ENCODE data around the gene PPP1R27. TPM values are rescaled to one million over a fixed set of nuclear protein-coding genes. Genes with fewer than 3 reads are reported as not detected.

PPP1R27 gene
- total RNA-seq, 1 donor from 2014 or later: not detected

DNA sequence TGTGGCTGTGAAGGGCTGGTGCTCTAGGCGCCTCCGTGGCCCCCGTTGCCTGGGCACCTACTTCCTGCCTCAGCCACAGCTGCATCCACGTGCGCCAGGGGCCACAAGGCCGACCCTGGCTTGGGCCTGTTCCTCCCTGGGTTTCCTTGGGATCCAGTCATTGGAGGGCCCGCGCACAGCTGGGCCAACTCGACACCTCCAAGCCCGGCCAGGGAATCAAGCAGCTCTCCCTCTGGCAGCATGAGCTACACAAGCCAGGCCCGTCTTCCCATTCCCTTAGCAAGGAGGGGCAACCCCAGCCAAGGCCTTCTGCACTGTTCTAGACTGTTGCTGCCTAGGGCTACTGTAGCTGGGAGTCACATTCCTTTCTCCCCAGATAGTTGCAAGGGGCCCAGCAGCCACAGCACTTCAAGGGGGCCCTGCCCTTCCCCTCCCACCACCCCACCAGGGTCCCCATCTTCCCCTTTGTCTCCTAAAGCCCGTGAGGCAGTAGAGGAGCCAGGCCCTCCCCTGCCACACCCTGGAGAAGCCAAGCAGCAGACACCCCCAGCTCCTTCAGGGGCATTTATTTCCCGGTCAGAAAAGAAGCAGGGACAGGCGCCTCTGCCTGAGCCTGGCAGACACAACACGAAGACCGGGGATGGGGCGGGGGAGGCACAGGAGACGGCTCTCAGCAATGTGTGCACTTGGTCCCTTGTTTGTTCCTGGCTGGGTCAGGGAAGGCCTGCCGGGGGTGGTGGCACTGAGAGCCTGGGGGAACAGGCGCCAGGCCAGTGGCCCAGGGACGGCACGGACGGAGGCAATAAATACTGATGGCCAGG, 32.5 kb upstream of the PPP1R27 start:
- no peak for DNase-seq (ENCODE audit: low spot score)
- H3K27ac Mint-ChIP-seq: peak overlapping the region; percentile 63
- peaks cover 17% of the 10 kb centered on the region for H3K4me1 Mint-ChIP-seq (ENCODE audit: low read depth)
- intact Hi-C loops (cut with micrococcal nuclease): no loop called here
- peak overlapping the region; percentile 33 for H3K4me3 Mint-ChIP-seq (ENCODE audit: low read depth)
- H3K36me3 Mint-ChIP-seq (ENCODE audit: low read depth): peaks cover 63% of the 10 kb centered on the region
- no peaks in the 10 kb centered on the region for H3K9me3 Mint-ChIP-seq
- no peaks in the 10 kb centered on the region for H3K27me3 Mint-ChIP-seq (ENCODE audit: low read depth)

GRCh38 chr17:81866440-81867169, 31.8 kb upstream of the PPP1R27 start:
- Mint-ChIP-seq H3K27me3 (ENCODE audit: low read depth) (no peaks in the 10 kb centered on the region), H3K9me3 (no peaks in the 10 kb centered on the region), H3K4me3 (ENCODE audit: low read depth) (no peak overlapping the region), H3K4me1 (ENCODE audit: low read depth) (peaks cover 17% of the 10 kb centered on the region), H3K27ac (peak overlapping the region; percentile 63), H3K36me3 (ENCODE audit: low read depth) (peaks cover 67% of the 10 kb centered on the region)
- intact Hi-C loops (cut with micrococcal nuclease): no loop called here
- DNase-seq (ENCODE audit: low spot score): no peak

GRCh38 chr17:81865733-81866439, 31.0 kb upstream of the PPP1R27 start:
- H3K4me3 Mint-ChIP-seq (ENCODE audit: low read depth): no peak overlapping the region
- H3K4me1 Mint-ChIP-seq (ENCODE audit: low read depth): peaks cover 17% of the 10 kb centered on the region
- H3K9me3 Mint-ChIP-seq: no peaks in the 10 kb centered on the region
- intact Hi-C loops (cut with micrococcal nuclease): no loop called here
- H3K27me3 Mint-ChIP-seq (ENCODE audit: low read depth): no peaks in the 10 kb centered on the region
- no peak for DNase-seq (ENCODE audit: low spot score)
- peak overlapping the region; percentile 17 for H3K27ac Mint-ChIP-seq
- H3K36me3 Mint-ChIP-seq (ENCODE audit: low read depth): peaks cover 73% of the 10 kb centered on the region

GRCh38 chr17:81865358-81865732, 30.5 kb upstream of the PPP1R27 start:
- intact Hi-C loops (cut with micrococcal nuclease): no loop called here
- Mint-ChIP-seq H3K27me3 (ENCODE audit: low read depth) (no peaks in the 10 kb centered on the region), H3K4me3 (ENCODE audit: low read depth) (no peak overlapping the region), H3K36me3 (ENCODE audit: low read depth) (peaks cover 75% of the 10 kb centered on the region), H3K9me3 (no peaks in the 10 kb centered on the region), H3K4me1 (ENCODE audit: low read depth) (peaks cover 17% of the 10 kb centered on the region), H3K27ac (peak overlapping the region; percentile 17)
- no peak for DNase-seq (ENCODE audit: low spot score)

- Mint-ChIP-seq H3K36me3 (ENCODE audit: low read depth) (peaks cover 70% of the 10 kb centered on the region), H3K27me3 (ENCODE audit: low read depth) (no peaks in the 10 kb centered on the region), H3K27ac (no peak overlapping the region), H3K4me3 (ENCODE audit: low read depth) (no peak overlapping the region), H3K4me1 (ENCODE audit: low read depth) (peaks cover 19% of the 10 kb centered on the region), H3K9me3 (no peaks in the 10 kb centered on the region)
- intact Hi-C loops (cut with micrococcal nuclease): no loop called here
- no peak for DNase-seq (ENCODE audit: low spot score)
Observed at GRCh38 chr17:81863833-81864768, 29.3 kb upstream of the PPP1R27 start.

DNA sequence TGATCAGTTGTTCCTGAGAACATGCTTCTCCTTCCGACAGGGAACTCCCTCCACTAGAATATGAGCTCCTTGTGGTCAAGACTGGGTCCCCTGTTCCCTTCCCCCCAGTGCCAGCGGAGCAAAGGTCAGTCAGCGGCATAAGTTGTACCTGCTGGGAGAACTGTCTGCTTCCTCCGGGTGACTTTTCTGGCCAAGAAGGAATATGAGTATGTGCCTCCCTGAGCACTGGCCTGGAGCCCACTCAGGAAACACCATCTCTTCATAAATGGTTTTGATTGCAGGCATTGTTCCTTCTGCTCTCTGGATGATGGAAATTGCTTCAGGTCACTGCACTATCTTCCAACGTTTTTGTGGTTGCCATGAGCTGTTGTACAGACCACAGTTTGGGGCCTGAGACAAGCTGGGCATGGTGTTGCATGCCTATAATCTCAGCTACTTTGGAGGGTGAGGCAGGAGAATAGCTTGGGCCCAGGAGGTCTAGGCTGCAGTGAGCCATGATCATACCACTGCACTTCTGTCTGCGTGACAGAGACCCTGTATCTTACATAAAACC, 28.3 kb upstream of the PPP1R27 start:
- H3K27ac Mint-ChIP-seq: peak overlapping the region; percentile 90
- intact Hi-C loops (cut with micrococcal nuclease): no loop called here
- no peak for DNase-seq (ENCODE audit: low spot score)
- peak overlapping the region; percentile 88 for H3K4me3 Mint-ChIP-seq (ENCODE audit: low read depth)
- H3K27me3 Mint-ChIP-seq (ENCODE audit: low read depth): no peaks in the 10 kb centered on the region
- H3K4me1 Mint-ChIP-seq (ENCODE audit: low read depth): peaks cover 21% of the 10 kb centered on the region
- H3K36me3 Mint-ChIP-seq (ENCODE audit: low read depth): peaks cover 75% of the 10 kb centered on the region
- no peaks in the 10 kb centered on the region for H3K9me3 Mint-ChIP-seq

GRCh38 chr17:81860756-81861568, 26.1 kb upstream of the PPP1R27 start:
- peaks cover 72% of the 10 kb centered on the region for H3K36me3 Mint-ChIP-seq (ENCODE audit: low read depth)
- peaks cover 30% of the 10 kb centered on the region for H3K4me1 Mint-ChIP-seq (ENCODE audit: low read depth)
- H3K27me3 Mint-ChIP-seq (ENCODE audit: low read depth): no peaks in the 10 kb centered on the region
- peak overlapping the region; percentile 88 for H3K4me3 Mint-ChIP-seq (ENCODE audit: low read depth)
- intact Hi-C loops (cut with micrococcal nuclease): loop anchor here (1.0 to 2.0 kb wide), 4 partner anchors 9 to 162 kb away; partner anchors contain the start of genes CENPX, LRRC45 and MCRIP1
- peak; percentile 100 for DNase-seq (ENCODE audit: low spot score)
- H3K27ac Mint-ChIP-seq: peak overlapping the region; percentile 88
- no peaks in the 10 kb centered on the region for H3K9me3 Mint-ChIP-seq

- peaks cover 35% of the 10 kb centered on the region for H3K4me1 Mint-ChIP-seq (ENCODE audit: low read depth)
- peak within 1 kb of the TSS; percentile 88 for H3K27ac Mint-ChIP-seq
- peaks cover 75% of the 10 kb centered on the region for H3K36me3 Mint-ChIP-seq (ENCODE audit: low read depth)
- peak within 1 kb of the TSS; percentile 96 for H3K4me3 Mint-ChIP-seq (ENCODE audit: low read depth)
- intact Hi-C loops (cut with micrococcal nuclease): loop anchor here (1.0 to 2.0 kb wide), 3 partner anchors 27 to 163 kb away; partner anchors contain the start of genes CENPX, LRRC45 and MCRIP1
- DNase-seq (ENCODE audit: low spot score): no peak
- H3K9me3 Mint-ChIP-seq: no peaks in the 10 kb centered on the region
- H3K27me3 Mint-ChIP-seq (ENCODE audit: low read depth): no peaks in the 10 kb centered on the region
Observed at GRCh38 chr17:81859906-81860755, 25.3 kb upstream of the PPP1R27 start, which contains the start of gene P4HB. P4HB (minus strand) TSS chr17:81860535; CDS start chr17:81860471, 64 bp downstream.

DNA sequence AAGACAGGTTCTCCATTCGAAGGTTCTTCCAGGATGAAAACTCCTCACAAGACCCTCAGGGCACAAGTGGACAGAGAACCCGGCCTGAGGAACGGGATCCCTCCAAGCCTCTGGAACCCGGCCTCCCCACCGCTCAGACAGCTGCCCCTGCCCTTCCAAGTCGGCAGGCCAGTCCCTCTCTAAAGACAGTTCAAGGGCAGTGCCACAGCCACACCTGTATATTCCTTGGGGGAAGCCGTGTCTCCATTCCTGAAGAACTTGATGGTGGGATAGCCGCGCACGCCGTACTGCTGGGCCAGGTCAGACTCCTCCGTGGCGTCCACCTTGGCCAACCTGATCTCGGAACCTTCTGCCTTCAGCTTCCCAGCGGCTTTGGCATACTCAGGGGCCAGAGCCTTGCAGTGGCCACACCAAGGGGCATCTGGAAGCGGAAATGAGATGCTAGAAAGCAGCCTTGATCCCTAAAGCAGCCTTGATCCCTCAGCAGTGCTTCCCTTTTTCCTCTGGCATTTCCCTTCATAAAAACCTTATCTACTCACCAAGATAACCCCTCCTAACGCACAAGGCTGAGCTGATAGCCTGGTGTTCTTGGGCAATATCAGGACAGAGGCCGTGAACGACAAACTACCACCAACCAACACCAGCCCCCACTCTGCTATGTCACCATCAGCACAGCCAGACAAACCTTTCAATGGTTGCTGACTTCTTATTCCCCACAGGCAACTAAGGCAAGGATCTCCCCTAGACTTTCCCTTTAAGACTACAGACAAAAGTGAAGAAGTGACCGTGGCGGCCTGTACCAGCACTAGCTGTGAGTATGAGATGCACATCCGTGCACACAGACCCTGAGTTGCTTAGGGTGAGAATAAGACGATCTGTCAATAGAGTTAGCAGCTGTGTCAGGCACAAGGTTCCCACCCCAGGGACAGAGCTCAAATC, 24.4 kb upstream of the PPP1R27 start:
- Mint-ChIP-seq H3K27me3 (ENCODE audit: low read depth) (no peaks in the 10 kb centered on the region), H3K9me3 (no peaks in the 10 kb centered on the region), H3K36me3 (ENCODE audit: low read depth) (peaks cover 77% of the 10 kb centered on the region), H3K4me3 (ENCODE audit: low read depth) (peak overlapping the region; percentile 96), H3K27ac (peak overlapping the region; percentile 85), H3K4me1 (ENCODE audit: low read depth) (peaks cover 36% of the 10 kb centered on the region)
- no peak for DNase-seq (ENCODE audit: low spot score)
- intact Hi-C loops (cut with micrococcal nuclease): no loop called here
